ENCODE results near the gene ADAMTSL2. TPM values are rescaled to one million over a fixed set of nuclear protein-coding genes. Genes with fewer than 3 reads are reported as not detected.
A peak's percentile ranks its signal among the peaks of the same experiment; 100 is the strongest.

ADAMTSL2 gene
- total RNA-seq, 2 donors from 2014 or later, result 1.2 to 1.3 TPM

- DNase-seq (no peak), ATAC-seq (no peak)
- intact Hi-C loops (cut with DNase I, micrococcal nuclease), result no loop called here
Observed at GRCh38 chr9:133577737-133578112, 43.2 kb downstream of the ADAMTSL2 start.

GRCh38 chr9:133578524-133579441 is 44.3 kb downstream of the ADAMTSL2 start:
- no peak for DNase-seq
- intact Hi-C loops (cut with DNase I, micrococcal nuclease), result no loop called here
- ATAC-seq, result no peak

- intact Hi-C loops (cut with DNase I, micrococcal nuclease), result no loop called here
- DNase-seq, result no peak
- no peak for ATAC-seq
Observed at GRCh38 chr9:133579601-133580418, 45.3 kb downstream of the ADAMTSL2 start.

GRCh38 chr9:133580419-133580738 is 45.9 kb downstream of the ADAMTSL2 start:
- intact Hi-C loops (cut with DNase I, micrococcal nuclease), result no loop called here
- ATAC-seq (no peak), DNase-seq (no peak)

- intact Hi-C loops (cut with DNase I, micrococcal nuclease), result no loop called here
- no peak for ATAC-seq
- no peak for DNase-seq
Observed at GRCh38 chr9:133581011-133581410, 46.5 kb downstream of the ADAMTSL2 start.

- ATAC-seq, result no peak
- intact Hi-C loops (cut with DNase I, micrococcal nuclease), result no loop called here
- DNase-seq, result no peak
Observed at GRCh38 chr9:133581513-133582343, 47.2 kb downstream of the ADAMTSL2 start.

GRCh38 chr9:133582501-133583045 is 48.1 kb downstream of the ADAMTSL2 start:
- no peak for DNase-seq
- intact Hi-C loops (cut with DNase I, micrococcal nuclease), result no loop called here
- ATAC-seq, result no peak

- DNase-seq (no peak), ATAC-seq (no peak)
- intact Hi-C loops (cut with DNase I, micrococcal nuclease), result no loop called here
Observed at GRCh38 chr9:133583111-133583510, 48.6 kb downstream of the ADAMTSL2 start.

GRCh38 chr9:133583586-133583985 is 49.1 kb downstream of the ADAMTSL2 start:
- no peak for DNase-seq
- intact Hi-C loops (cut with DNase I, micrococcal nuclease), result no loop called here
- peak; percentile 2 for ATAC-seq

- intact Hi-C loops (cut with DNase I, micrococcal nuclease), result no loop called here
- DNase-seq, result no peak
- peak; percentile 39 for ATAC-seq
Observed at GRCh38 chr9:133584167-133584558, 49.7 kb downstream of the ADAMTSL2 start.

GRCh38 chr9:133584559-133585476 is 50.3 kb downstream of the ADAMTSL2 start:
- DNase-seq (peak in 1 of 2 donors; percentile 39), ATAC-seq (peak; percentile 83)
- intact Hi-C loops (cut with DNase I, micrococcal nuclease), result no loop called here

GRCh38 chr9:133585481-133586351 is 51.2 kb downstream of the ADAMTSL2 start:
- ATAC-seq (peak; percentile 31), DNase-seq (no peak)
- intact Hi-C loops (cut with DNase I, micrococcal nuclease), result no loop called here

GRCh38 chr9:133587051-133587450 is 52.5 kb downstream of the ADAMTSL2 start:
- ATAC-seq, result no peak
- intact Hi-C loops (cut with DNase I, micrococcal nuclease), result no loop called here
- DNase-seq, result no peak

- intact Hi-C loops (cut with DNase I, micrococcal nuclease), result no loop called here
- no peak for ATAC-seq
- DNase-seq, result no peak
Observed at GRCh38 chr9:133587466-133587865, 53.0 kb downstream of the ADAMTSL2 start.

GRCh38 chr9:133589454-133590227 is 55.1 kb downstream of the ADAMTSL2 start:
- intact Hi-C loops (cut with DNase I, micrococcal nuclease), result no loop called here
- no peak for DNase-seq
- no peak for ATAC-seq

- intact Hi-C loops (cut with DNase I, micrococcal nuclease), result no loop called here
- DNase-seq (no peak), ATAC-seq (no peak)
Observed at GRCh38 chr9:133590231-133590855, 55.8 kb downstream of the ADAMTSL2 start.

Data from left colon (tissue), 2 donors.